Mucosa of stomach (tissue), 1 donor: ENCODE results near the gene PLEKHM3.
"Not testable (repeated sequence)": the region's sequence is repeated elsewhere in the genome, so short reads cannot be mapped to it uniquely, and the experiment has no call there.

ENCODE experiments used
- H3K27me3 ChIP-seq: one replicate; pipeline ENCODE4 v1.7.0; 2013; ENCODE audit warnings: mild to moderate bottlenecking, low read length; ENCODE audit not compliant: control insufficient read depth, insufficient read depth
- H3K36me3 ChIP-seq: one replicate; pipeline ENCODE4 v1.7.0; 2013; ENCODE audit warnings: low read length; ENCODE audit not compliant: control insufficient read depth, insufficient read depth
- H3K4me1 ChIP-seq: one replicate; pipeline ENCODE4 v1.7.0; 2013; ENCODE audit warnings: mild to moderate bottlenecking, low read length; ENCODE audit not compliant: control insufficient read depth, insufficient read depth
- H3K4me3 ChIP-seq: one replicate; pipeline ENCODE4 v1.7.0; 2013; ENCODE audit warnings: low read length
- H3K9ac ChIP-seq: one replicate; pipeline ENCODE4 v1.7.0; 2013; ENCODE audit warnings: mild to moderate bottlenecking, low read length, moderate library complexity
- H3K9me3 ChIP-seq: one replicate; pipeline ENCODE4 v1.7.0; 2013; ENCODE audit warnings: mild to moderate bottlenecking, low read length, moderate library complexity; ENCODE audit not compliant: control insufficient read depth
- donor health status: Pancreatic carcinoma.

The PLEKHM3 gene

GRCh38 chr2:207813221-207813916, 212.0 kb downstream of the PLEKHM3 start:
- Histone ChIP-seq H3K27me3 (no peaks in the 10 kb centered on the region), H3K9me3 (no peaks in the 10 kb centered on the region), H3K4me1 (peaks cover 25% of the 10 kb centered on the region), H3K4me3 (no peak overlapping the region), H3K36me3 (no peaks in the 10 kb centered on the region), H3K9ac (no peak overlapping the region)

GRCh38 chr2:207812726-207813080, 212.6 kb downstream of the PLEKHM3 start:
- Histone ChIP-seq H3K36me3 (no peaks in the 10 kb centered on the region), H3K9ac (no peak overlapping the region), H3K9me3 (no peaks in the 10 kb centered on the region), H3K4me1 (peaks cover 23% of the 10 kb centered on the region), H3K27me3 (no peaks in the 10 kb centered on the region), H3K4me3 (no peak overlapping the region)

- H3K9ac ChIP-seq: no peak overlapping the region
- H3K4me1 ChIP-seq: peaks cover 21% of the 10 kb centered on the region
Measured at GRCh38 chr2:207812058-207812725, 213.1 kb downstream of the PLEKHM3 start.

GRCh38 chr2:207811658-207812057, 213.7 kb downstream of the PLEKHM3 start:
- H3K9ac ChIP-seq, H3K4me3 ChIP-seq, H3K9me3 ChIP-seq, H3K27me3 ChIP-seq, H3K36me3 ChIP-seq: not testable (repeated sequence)
- peaks cover 21% of the 10 kb centered on the region for H3K4me1 ChIP-seq

More at GRCh38 chr2:207812058-207812725, 213.1 kb downstream of the PLEKHM3 start:
- H3K36me3 ChIP-seq: no peaks in the 10 kb centered on the region
- no peaks in the 10 kb centered on the region for H3K9me3 ChIP-seq
- H3K4me3 ChIP-seq: no peak overlapping the region
- H3K27me3 ChIP-seq: no peaks in the 10 kb centered on the region

GRCh38 chr2:207810200-207810788, 215.0 kb downstream of the PLEKHM3 start:
- no peaks in the 10 kb centered on the region for H3K9me3 ChIP-seq
- peak overlapping the region; percentile 32 for H3K4me3 ChIP-seq
- peak overlapping the region; percentile 32 for H3K9ac ChIP-seq
- no peaks in the 10 kb centered on the region for H3K27me3 ChIP-seq
- peaks cover 21% of the 10 kb centered on the region for H3K4me1 ChIP-seq
- no peaks in the 10 kb centered on the region for H3K36me3 ChIP-seq

- Histone ChIP-seq H3K9ac (no peak overlapping the region), H3K27me3 (no peaks in the 10 kb centered on the region), H3K4me3 (no peak overlapping the region), H3K9me3 (no peaks in the 10 kb centered on the region), H3K4me1 (peaks cover 21% of the 10 kb centered on the region), H3K36me3 (no peaks in the 10 kb centered on the region)
Measured at GRCh38 chr2:207808119-207808518, 217.2 kb downstream of the PLEKHM3 start.

- H3K9me3 ChIP-seq: no peaks in the 10 kb centered on the region
- H3K4me3 ChIP-seq: no peak overlapping the region
- no peak overlapping the region for H3K9ac ChIP-seq
- H3K4me1 ChIP-seq: peaks cover 21% of the 10 kb centered on the region
- H3K36me3 ChIP-seq: no peaks in the 10 kb centered on the region
- no peaks in the 10 kb centered on the region for H3K27me3 ChIP-seq
Measured at GRCh38 chr2:207807516-207807915, 217.8 kb downstream of the PLEKHM3 start.

GRCh38 chr2:207805566-207806226, 219.6 kb downstream of the PLEKHM3 start:
- Histone ChIP-seq H3K27me3 (no peaks in the 10 kb centered on the region), H3K9me3 (no peaks in the 10 kb centered on the region), H3K4me1 (peaks cover 17% of the 10 kb centered on the region), H3K9ac (no peak overlapping the region), H3K36me3 (no peaks in the 10 kb centered on the region), H3K4me3 (no peak overlapping the region)

GRCh38 chr2:207802650-207803049, 222.7 kb downstream of the PLEKHM3 start:
- no peaks in the 10 kb centered on the region for H3K27me3 ChIP-seq
- no peaks in the 10 kb centered on the region for H3K9me3 ChIP-seq
- H3K9ac ChIP-seq: no peak overlapping the region
- peaks cover 6% of the 10 kb centered on the region for H3K4me1 ChIP-seq
- H3K36me3 ChIP-seq: no peaks in the 10 kb centered on the region
- H3K4me3 ChIP-seq: no peak overlapping the region

GRCh38 chr2:207801259-207801658, 224.1 kb downstream of the PLEKHM3 start:
- Histone ChIP-seq H3K4me1 (peaks cover 18% of the 10 kb centered on the region), H3K36me3 (no peaks in the 10 kb centered on the region), H3K4me3 (no peak overlapping the region), H3K9me3 (no peaks in the 10 kb centered on the region), H3K9ac (no peak overlapping the region), H3K27me3 (no peaks in the 10 kb centered on the region)

- no peak overlapping the region for H3K4me3 ChIP-seq
- peaks cover 27% of the 10 kb centered on the region for H3K4me1 ChIP-seq
- no peaks in the 10 kb centered on the region for H3K9me3 ChIP-seq
- H3K9ac ChIP-seq: peak overlapping the region; percentile 54
- H3K36me3 ChIP-seq: no peaks in the 10 kb centered on the region
- no peaks in the 10 kb centered on the region for H3K27me3 ChIP-seq
Measured at GRCh38 chr2:207796585-207797350, 228.6 kb downstream of the PLEKHM3 start.
